Breast epithelium (tissue), 3 donors: ENCODE measurements around the gene GAB2.

Experiments
- POLR2A ChIP-seq: fragments of 450-650 bp; IDR thresholded peaks from one replicate; pipeline ENCODE4 v1.6.1; 2016; ENCODE audit warnings: antibody characterized with exemption, mild to moderate bottlenecking, moderate library complexity
- POLR2AphosphoS5 ChIP-seq, 3 donors: sonication (generic); formaldehyde crosslinking; IDR thresholded peaks; one replicate each; pipeline ENCODE4 v1.6.1; 2017; ENCODE audit warnings: antibody characterized with exemption in 3 of 3

GRCh38 chr11:78373689-78374088 is 43.9 kb downstream of the GAB2 start:
- TF ChIP-seq POLR2AphosphoS5 (IDR thresholded peaks at IDR 0.05) (no peak), POLR2A (no peak)
